ENCODE results near the gene WNK4.

The WNK4 gene

GRCh38 chr17:42773290-42774035 lies 6.9 kb upstream of the WNK4 start, which contains the start of gene VPS25:
Gene VPS25 (plus strand): TSS chr17:42773449. CDS start chr17:42773476, 27 bp downstream.
- peak; percentile 90 for DNase-seq

- no peak for DNase-seq
Measured at GRCh38 chr17:42774066-42774745, 6.2 kb upstream of the WNK4 start.

GRCh38 chr17:42775534-42776098 lies 4.8 kb upstream of the WNK4 start:
- no peak for DNase-seq

- DNase-seq = no peak
Measured at GRCh38 chr17:42778570-42778969, 1.8 kb upstream of the WNK4 start.

GRCh38 chr17:42779304-42779935 lies 990 bp upstream of the WNK4 start:
- no peak for DNase-seq

- DNase-seq = no peak
Measured at GRCh38 chr17:42780851-42781638, 635 bp downstream of the WNK4 start.

- DNase-seq = no peak
Measured at GRCh38 chr17:42781639-42782165, 1.3 kb downstream of the WNK4 start.

GRCh38 chr17:42782166-42783061 lies 2.0 kb downstream of the WNK4 start:
- no peak for DNase-seq

GRCh38 chr17:42783062-42783790 lies 2.8 kb downstream of the WNK4 start:
- no peak for DNase-seq

GRCh38 chr17:42783791-42784138 lies 3.4 kb downstream of the WNK4 start:
- no peak for DNase-seq

- DNase-seq = no peak
Measured at GRCh38 chr17:42784409-42784808, 4.0 kb downstream of the WNK4 start.

- no peak for DNase-seq
Measured at GRCh38 chr17:42784811-42785592, 4.6 kb downstream of the WNK4 start.

GRCh38 chr17:42787266-42787665 lies 6.9 kb downstream of the WNK4 start:
- no peak for DNase-seq

- DNase-seq = no peak
Measured at GRCh38 chr17:42791948-42792347, 11.5 kb downstream of the WNK4 start.

- DNase-seq = no peak
Measured at GRCh38 chr17:42792545-42792944, 12.1 kb downstream of the WNK4 start.

- no peak for DNase-seq
Measured at GRCh38 chr17:42795061-42795460, 14.7 kb downstream of the WNK4 start.

- DNase-seq = no peak
Measured at GRCh38 chr17:42795465-42795864, 15.1 kb downstream of the WNK4 start.

GRCh38 chr17:42796066-42796758 lies 15.8 kb downstream of the WNK4 start:
- no peak for DNase-seq

Measured in midbrain (tissue), 1 donor.